Right hindlimb (tissue), 1 donor: Measurements from ENCODE around the gene ADAMTS14.

Experiments
- DNase-seq: peaks from one replicate; pipeline ENCODE4 v3.0.0-alpha.2; 2018

Gene ADAMTS14

DNA sequence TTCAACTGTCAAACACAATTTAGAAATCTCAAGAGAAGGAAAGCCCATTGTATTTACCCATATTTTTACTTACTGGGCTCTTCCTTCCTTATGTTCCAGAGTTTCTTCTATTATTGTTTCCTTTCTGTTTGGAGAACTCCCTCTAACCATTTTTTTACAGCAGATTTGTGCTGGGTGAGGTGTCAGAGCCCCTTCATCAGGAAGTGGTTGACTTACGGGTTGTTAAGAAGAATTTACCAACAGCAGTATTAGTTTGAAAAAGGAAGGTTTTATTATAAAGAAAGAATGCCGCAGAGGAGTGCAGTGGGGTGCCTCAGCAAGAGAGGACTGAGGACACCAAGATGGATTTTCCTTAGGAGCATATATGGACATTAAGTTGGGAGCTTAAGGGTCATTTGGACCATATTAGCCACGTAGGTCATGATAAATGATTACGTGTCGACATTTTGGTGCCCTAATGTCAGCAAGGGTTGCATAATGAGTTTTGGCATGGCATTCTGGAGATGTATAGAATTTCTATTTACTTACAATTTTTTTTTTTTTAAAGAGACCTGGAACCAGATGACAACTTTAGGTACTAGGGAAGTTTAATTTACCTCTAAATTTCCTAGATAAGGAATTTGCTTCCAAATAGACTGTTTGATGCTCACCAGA, 119.2 kb downstream of the ADAMTS14 start:
- no peak for DNase-seq

DNA sequence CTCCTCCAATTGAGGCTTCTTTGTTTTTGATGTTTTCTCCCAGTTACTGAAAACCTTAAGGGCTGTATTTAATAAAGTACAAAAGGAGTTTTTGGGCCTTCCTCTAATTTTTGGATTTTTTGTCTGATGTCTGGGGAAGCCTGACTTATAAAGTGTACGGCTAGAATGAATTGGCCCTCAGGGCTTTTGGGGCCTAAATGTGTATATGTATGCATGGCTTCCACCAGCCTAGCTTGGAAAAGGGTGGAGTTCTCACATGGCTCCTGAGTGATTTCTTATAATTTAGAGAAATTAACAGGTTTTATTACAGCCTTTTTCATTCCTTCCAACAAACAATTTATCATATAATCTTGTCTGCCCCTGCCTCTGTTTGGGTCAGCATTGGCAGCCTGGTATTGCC, 123.3 kb downstream of the ADAMTS14 start:
- DNase-seq = no peak

- DNase-seq = no peak
Observed at GRCh38 chr10:70797840-70798239, 125.5 kb downstream of the ADAMTS14 start.

- no peak for DNase-seq
Observed at GRCh38 chr10:70799124-70799523, 126.8 kb downstream of the ADAMTS14 start.

- no peak for DNase-seq
Observed at GRCh38 chr10:70801854-70802253, 129.5 kb downstream of the ADAMTS14 start.

DNA sequence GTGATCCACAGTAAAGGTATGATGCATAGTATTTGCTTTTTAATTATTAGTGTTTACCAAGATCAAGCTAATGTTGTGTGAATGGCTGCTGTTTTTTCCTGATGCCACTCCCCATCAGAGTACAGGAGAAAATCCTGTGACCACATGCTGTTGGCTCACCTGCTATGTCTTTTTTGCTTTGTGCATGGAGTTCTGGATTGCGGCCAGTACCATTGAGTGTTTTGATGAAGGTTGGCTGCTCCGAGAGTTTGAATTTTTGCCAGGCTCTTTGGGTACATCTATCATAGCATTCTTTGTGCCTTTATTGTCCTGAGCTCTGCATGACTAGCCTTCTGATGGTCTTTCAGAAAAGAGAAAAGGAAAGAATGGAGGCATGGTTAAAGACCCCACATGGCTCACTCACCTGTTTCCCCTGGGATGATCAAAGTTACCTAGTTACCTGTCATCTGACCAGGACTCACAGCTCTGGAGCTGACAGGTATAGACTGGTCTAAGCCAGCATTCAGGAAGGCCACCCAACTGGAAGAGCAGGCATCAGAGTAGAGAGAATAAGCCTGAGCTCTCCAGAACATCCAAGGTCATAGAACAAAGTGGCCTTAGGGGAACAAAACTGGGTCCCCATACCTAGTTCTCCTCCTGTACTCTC, 131.6 kb downstream of the ADAMTS14 start:
- no peak for DNase-seq

- DNase-seq = no peak
Observed at GRCh38 chr10:70804421-70804808, 132.1 kb downstream of the ADAMTS14 start.

DNA sequence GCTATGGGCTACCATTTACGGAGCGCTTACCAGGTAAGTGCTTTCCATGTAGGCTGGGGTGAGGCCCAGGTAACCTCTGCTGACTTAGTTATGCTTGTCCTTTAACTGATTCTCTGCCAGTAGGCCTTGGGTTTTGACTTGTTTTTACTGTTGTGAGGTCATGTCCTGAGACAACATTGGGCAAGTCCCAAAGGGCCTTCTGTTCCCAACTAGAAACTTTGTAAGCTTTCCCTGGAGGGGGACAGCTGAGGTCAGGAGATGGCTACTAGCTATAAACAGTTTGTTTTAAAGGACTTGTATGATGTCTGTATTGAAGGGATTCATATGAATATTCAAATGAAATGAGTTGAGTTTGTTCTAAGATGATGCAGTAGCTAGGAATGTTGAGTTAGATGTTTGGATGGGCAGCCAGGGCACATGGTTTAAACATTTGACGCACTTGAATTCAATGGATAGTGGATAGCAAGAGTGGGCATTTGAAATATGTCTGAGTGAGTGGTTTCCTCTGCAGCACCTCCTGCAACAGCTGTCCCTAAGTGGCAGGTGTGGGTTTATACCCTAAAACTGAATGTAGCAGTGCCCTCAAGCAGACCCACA, 133.4 kb downstream of the ADAMTS14 start:
- DNase-seq = no peak

DNA sequence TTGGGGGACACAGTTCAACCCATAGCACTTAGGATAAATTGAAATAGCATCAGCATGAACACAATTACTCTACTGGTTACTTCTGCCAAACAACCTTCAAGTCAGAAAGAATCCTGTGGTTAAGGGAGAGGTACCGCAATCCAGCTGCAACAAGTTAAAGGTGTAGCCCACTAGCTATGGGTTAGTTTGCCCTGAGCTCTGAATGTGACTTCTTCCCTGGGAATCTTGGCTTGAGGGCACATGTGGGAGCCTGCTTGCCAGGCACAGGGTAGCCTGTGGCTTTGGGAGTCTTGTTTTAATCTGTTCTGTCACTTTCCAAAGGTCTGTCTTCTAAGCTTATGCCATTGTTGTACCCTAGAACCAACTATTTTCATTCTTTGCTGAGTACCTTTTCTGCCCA, 134.5 kb downstream of the ADAMTS14 start:
- DNase-seq = no peak

DNA sequence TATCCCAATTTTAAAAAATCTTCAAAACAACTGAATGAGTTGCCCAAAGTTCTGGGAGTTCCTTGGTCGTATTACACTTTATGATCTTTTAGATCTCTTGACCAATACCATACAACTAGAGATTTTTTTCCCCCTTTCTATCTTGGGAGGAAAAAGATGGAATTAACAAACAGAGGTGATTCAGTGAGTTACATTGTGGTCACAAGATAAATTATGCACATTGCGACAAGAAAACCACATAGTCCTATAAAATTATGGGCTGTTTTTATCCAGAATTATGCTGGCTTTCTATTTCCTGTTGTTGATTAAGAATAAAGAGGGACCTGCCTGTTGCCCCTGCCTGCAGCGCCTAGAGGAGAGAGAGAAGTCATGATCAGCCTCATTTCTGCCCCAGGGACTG, 135.2 kb downstream of the ADAMTS14 start:
- no peak for DNase-seq

DNA sequence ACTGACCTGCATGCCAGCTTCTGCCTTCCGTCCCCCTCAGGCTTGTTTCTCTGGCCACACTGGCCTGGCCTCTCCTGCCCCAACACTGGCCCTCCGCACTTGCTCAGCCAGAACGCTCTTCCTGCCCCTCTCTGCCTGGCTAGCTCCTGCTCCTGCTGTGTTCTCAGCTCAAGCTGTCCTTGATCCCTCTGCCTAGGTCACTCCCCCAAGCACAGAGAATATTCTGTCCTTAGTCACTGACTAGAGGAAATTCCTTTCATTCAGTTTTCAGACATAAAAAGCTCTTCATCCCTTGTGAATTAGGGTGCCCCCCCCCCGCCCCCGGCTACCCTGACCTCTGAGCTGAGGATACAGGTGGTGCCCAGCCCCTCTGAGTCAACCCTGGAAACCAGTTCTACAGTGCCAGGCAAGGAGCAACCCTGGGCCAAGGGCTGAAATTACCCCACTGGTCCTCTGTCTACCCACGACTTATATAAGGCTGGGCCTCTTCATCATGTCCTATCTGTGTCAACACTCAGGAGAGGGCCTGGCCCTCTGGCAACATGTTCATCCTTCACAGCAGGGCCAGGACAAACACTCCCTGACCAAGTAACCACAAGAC, 136.8 kb downstream of the ADAMTS14 start:
- DNase-seq = no peak

DNA sequence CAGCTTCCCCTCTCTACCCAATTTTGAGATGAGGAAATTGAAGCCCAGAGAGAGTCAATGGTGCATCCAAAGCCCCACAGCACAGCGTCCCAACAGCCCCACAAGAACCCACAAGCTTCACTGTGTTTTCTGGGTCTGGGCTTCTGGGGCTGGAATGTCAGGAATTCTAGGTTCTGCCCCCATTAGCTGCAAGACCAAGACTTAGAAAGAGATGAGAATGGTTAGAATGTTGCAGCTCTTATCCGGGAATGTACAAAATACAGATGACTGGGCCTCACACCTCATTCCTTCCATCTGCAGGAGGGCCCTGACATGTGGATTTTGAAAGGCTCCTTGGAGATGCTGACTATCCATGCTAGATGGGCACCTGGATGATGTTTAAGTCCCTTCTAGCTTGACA, 137.4 kb downstream of the ADAMTS14 start:
- no peak for DNase-seq

DNA sequence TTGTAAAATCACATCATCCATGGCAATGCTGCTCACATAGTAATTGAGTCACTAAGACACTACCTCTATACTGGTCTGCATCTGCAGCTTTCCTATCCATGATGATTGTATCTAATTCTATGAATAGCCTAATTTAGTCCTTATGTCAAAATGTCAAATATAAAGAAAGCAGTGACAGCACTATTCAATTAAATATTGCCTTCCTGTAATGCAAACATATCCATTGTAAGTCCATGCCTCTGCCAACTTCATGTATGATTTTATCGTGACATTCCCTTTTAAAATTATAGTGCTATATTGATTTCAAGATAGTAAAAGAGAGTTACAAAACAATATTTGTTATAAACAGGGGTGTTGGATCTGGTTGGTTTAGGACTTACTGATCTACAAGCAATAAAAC, 138.7 kb downstream of the ADAMTS14 start:
- no peak for DNase-seq

GRCh38 chr10:70811881-70812280, 139.6 kb downstream of the ADAMTS14 start:
- no peak for DNase-seq
